Lung (tissue), 12 donors: Measurements from ENCODE around the gene ARCN1. TPM values are rescaled to one million over a fixed set of nuclear protein-coding genes. Genes with fewer than 3 reads are reported as not detected.

Experiments
- ATAC-seq: fragments of 200-7000 bp; cut with Tn5 transposase; one replicate; pipeline ENCODE4 v1.9.1; 2020; ENCODE audit warnings: moderate number of reproducible peaks; ENCODE audit not compliant: insufficient read depth, low FRiP score
- DNase-seq, 3 donors: peaks; one replicate each; pipeline ENCODE4 v3.0.0-alpha.2; 2013 to 2017
- H3K27ac ChIP-seq, 2 donors: one replicate each; pipeline ENCODE4 v1.5.1; 2013; ENCODE audit warnings: mild to moderate bottlenecking in 2 of 2, moderate library complexity in 2 of 2, control low read depth in 1 of 2, inconsistent platforms in 1 of 2, low read depth in 1 of 2, low read length in 1 of 2
- H3K27me3 ChIP-seq, 3 donors: one replicate each; pipeline ENCODE4 v1.5.1; 2013; ENCODE audit warnings: low read length in 2 of 3; ENCODE audit not compliant: control insufficient read depth in 3 of 3, insufficient read depth in 3 of 3
- H3K36me3 ChIP-seq, 4 donors: one replicate each; pipeline ENCODE4 v1.5.1; 2013; ENCODE audit warnings: low read length in 4 of 4, mild to moderate bottlenecking in 1 of 4, moderate library complexity in 1 of 4; ENCODE audit not compliant: control insufficient read depth in 4 of 4, insufficient read depth in 4 of 4
- H3K4me1 ChIP-seq, 5 donors: one replicate each; pipeline ENCODE4 v1.5.1; 2013; ENCODE audit warnings: low read length in 5 of 5, mild to moderate bottlenecking in 2 of 5, moderate library complexity in 1 of 5; ENCODE audit not compliant: control insufficient read depth in 5 of 5, insufficient read depth in 5 of 5
- H3K4me3 ChIP-seq: one replicate; pipeline ENCODE4 v1.5.1; 2013; ENCODE audit warnings: mild to moderate bottlenecking, control low read depth, moderate library complexity
- H3K9ac ChIP-seq, 2 donors: one replicate each; pipeline ENCODE4 v1.5.1; 2013; ENCODE audit warnings: low read length in 2 of 2, control low read depth in 1 of 2; ENCODE audit not compliant: insufficient read depth in 1 of 2
- H3K9me3 ChIP-seq, 4 donors: one replicate each; pipeline ENCODE4 v1.5.1; 2013; ENCODE audit warnings: low read length in 3 of 4, mild to moderate bottlenecking in 1 of 4, moderate library complexity in 1 of 4; ENCODE audit not compliant: control insufficient read depth in 4 of 4, insufficient read depth in 3 of 4
- WGBS, 2 donors: extraction: QIAGEN DNeasy Blood & Tissue Kit; methylation state at CpG; one replicate each; pipeline ENCODE4 v1.1.7; 2013; 5-methylcytosine and 5-hydroxymethylcytosine counted together
- polyA plus RNA-seq, 2 donors: library from polyadenylated mRNA; stranded (reverse); fragments of 200-250 nt; gene quantifications; one replicate each; pipeline ENCODE4 v1.2.1, GENCODE V29; 2013
- total RNA-seq, 2 donors: library from RNA; depleted of rRNA in 1 of 2; stranded (reverse); fragments of >200 nt in 1 of 2; gene quantifications; one replicate each; pipeline ENCODE4 v1.2.1, GENCODE V29; 2014 to 2021
- TF ChIP-seq, protein P1 (sequence below): IDR thresholded peaks from 2 replicates; pipeline ENCODE4 v1.5.1; 2012; ENCODE audit warnings: mild to moderate bottlenecking; ENCODE audit errors: control extremely low read depth, extremely low read depth
- donor health status: control.
- donor health status: control.
- donor health status: Bipolar disorder and iron deficiency.
- donor health status: healthy.
- donor health status: DM: yes; HTN: yes; CAD: no.

The ARCN1 gene
- total and polyA plus RNA-seq, 4 donors: 72.4 to 123 (median 106) TPM

DNA sequence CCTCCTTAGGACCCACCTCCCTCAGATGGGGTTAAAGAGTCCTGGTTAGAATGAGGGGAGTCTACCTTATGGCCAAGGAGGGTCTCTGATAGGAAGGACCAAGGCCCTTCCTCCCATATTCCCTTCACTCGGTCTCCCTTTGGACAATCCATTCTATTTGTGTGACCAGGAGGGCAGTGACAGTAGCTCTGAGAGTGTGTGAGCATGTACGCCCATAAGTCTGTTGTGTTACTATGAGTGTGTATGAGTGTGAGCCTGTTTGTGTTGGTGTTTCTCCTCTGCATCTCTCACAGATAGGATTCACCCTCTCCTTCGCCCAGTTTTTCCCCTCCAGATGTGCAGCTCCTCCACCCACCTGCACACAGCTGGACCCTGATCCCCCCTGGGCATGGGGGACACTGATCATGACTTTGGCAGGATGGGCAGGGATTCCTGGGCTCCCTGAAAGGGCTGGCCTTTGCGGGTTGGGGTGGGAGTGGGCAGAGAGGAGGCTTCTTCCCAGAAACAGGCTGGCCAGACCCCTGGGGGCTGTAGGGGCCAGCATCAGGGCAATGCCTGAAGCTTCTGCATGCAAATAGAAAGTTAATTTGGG is 49.7 kb downstream of the ARCN1 start:
- Histone ChIP-seq H3K36me3 (peaks cover 3 to 22% (median 14%) of the 10 kb centered on the region in 4 donors), H3K9me3 (no peaks in the 10 kb centered on the region), H3K4me3 (peak overlapping the region; percentile 27), H3K27me3 (no peaks in the 10 kb centered on the region), H3K4me1 (peaks cover 6 to 61% (median 39%) of the 10 kb centered on the region in 5 donors), H3K27ac (peak overlapping the region; percentile 80 to 86), H3K9ac (peak overlapping the region in 1 of 2 donors; percentile 45)
- ATAC-seq (no peak), DNase-seq (peak in 1 of 3 donors; percentile 40)
- TF ChIP-seq, protein P1, sequence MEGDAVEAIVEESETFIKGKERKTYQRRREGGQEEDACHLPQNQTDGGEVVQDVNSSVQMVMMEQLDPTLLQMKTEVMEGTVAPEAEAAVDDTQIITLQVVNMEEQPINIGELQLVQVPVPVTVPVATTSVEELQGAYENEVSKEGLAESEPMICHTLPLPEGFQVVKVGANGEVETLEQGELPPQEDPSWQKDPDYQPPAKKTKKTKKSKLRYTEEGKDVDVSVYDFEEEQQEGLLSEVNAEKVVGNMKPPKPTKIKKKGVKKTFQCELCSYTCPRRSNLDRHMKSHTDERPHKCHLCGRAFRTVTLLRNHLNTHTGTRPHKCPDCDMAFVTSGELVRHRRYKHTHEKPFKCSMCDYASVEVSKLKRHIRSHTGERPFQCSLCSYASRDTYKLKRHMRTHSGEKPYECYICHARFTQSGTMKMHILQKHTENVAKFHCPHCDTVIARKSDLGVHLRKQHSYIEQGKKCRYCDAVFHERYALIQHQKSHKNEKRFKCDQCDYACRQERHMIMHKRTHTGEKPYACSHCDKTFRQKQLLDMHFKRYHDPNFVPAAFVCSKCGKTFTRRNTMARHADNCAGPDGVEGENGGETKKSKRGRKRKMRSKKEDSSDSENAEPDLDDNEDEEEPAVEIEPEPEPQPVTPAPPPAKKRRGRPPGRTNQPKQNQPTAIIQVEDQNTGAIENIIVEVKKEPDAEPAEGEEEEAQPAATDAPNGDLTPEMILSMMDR: no peak
- 40 to 77% methylated on average over 4 of the region's 4 CpGs for WGBS, 2 donors

DNA sequence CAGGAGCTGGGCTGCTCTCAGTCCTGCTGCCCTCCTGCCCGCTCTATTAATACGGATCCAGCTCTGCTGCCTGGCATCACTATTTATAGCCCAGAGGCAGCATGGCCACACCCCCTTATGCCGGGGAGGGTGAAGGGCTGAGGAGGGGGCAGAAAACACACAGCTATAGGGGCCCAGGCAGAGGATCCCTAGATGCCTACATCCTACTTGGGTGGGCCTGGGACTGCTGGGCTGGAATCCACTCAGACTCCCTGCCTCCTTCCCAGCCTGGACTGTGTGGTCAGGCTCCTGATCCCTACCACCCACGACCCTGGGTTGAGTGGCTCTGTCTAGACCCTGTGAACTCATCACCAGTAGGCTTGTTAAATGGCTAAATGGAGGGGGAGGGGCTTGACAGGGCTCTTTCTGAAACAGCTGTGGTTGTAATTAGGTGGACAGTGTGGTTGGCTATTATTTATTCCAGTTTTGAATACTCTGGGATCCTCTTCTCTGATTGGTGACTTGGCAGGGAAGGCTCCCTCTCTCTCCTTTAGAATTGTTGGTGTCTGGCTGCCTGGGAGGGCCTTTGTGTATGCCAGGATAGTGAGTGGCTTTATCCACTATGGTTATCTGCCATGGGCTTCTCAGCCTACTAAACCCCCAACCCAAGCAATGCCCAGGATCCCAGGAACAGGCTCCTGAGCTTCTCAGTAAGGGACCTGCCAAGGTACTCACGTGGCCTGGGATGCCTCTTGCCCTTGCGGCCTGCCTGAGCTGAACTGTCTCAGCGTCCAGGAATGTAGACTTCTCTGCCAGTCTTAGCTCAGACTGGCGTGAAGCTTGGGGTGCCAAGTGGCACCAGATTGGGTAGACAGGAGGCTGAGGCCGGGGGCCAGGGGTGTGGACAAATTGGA is 50.4 kb downstream of the ARCN1 start:
- peaks cover 6 to 54% (median 38%) of the 10 kb centered on the region in 5 donors for H3K4me1 ChIP-seq
- no peak for ATAC-seq

DNA sequence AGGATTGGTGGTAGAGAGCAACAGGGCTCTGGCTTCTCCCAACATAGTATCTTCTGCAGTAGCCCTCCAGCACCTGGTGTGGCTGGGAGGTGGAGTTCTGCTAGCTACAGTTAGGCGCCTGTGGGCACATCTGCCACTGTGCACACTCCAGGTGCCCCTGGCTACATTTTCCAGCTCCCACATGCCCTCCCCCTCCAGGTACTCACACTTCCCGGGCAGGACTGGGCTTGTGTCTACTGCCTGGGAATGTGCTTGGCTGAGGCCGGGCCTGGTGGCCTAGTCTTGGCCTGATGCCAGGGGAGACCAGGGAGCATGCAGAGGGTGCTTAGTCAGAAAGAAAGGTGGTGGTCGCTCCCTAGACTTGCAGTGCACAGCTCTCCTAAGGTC is 51.1 kb downstream of the ARCN1 start:
- Histone ChIP-seq H3K36me3 (peaks cover 14 to 31% (median 22%) of the 10 kb centered on the region in 4 donors), H3K4me3 (no peak overlapping the region), H3K27me3 (no peaks in the 10 kb centered on the region), H3K4me1 (peaks cover 6 to 48% (median 31%) of the 10 kb centered on the region in 5 donors), H3K9ac (peak overlapping the region in 1 of 2 donors; percentile 43), H3K9me3 (no peaks in the 10 kb centered on the region), H3K27ac (peak overlapping the region; percentile 80 to 86)
- TF ChIP-seq, protein P1: no peak
- ATAC-seq (no peak), DNase-seq (peak; percentile 36 to 50 (median 42))
- whole genome bisulfite sequencing, 2 donors: 46 to 87% methylated on average over 4 of the region's 4 CpGs

More for the DNA sequence above, 50.4 kb downstream of the ARCN1 start:
- H3K36me3 ChIP-seq: peaks cover 9 to 30% (median 18%) of the 10 kb centered on the region in 4 donors
- peak overlapping the region; percentile 80 to 86 for H3K27ac ChIP-seq
- H3K4me3 ChIP-seq: no peak overlapping the region
- 41 to 59% methylated on average over 9 of the region's 9 CpGs for WGBS, 2 donors
- H3K27me3 ChIP-seq: no peaks in the 10 kb centered on the region
- H3K9me3 ChIP-seq: no peaks in the 10 kb centered on the region
- H3K9ac ChIP-seq: peak overlapping the region in 1 of 2 donors; percentile 43
- peak; percentile 54 to 66 (median 58) for DNase-seq
- TF ChIP-seq, protein P1: no peak
